NB4 (cell line): Measurements from ENCODE around the gene RBM20.

Source experiments
- MYC ChIP-seq: IDR thresholded peaks from 2 replicates; pipeline ENCODE4 v1.6.1; 2011; ENCODE audit warnings: low read depth, low read length
- POLR2A ChIP-seq: IDR thresholded peaks from 2 replicates; pipeline ENCODE4 v1.6.1; 2011; ENCODE audit warnings: mild to moderate bottlenecking; ENCODE audit not compliant: insufficient read length; ENCODE audit errors: extremely low read depth
- TF ChIP-seq, protein P1 (sequence below): IDR thresholded peaks from one replicate; pipeline ENCODE4 v1.5.1; 2012; ENCODE audit warnings: low read depth, low read length

DNA sequence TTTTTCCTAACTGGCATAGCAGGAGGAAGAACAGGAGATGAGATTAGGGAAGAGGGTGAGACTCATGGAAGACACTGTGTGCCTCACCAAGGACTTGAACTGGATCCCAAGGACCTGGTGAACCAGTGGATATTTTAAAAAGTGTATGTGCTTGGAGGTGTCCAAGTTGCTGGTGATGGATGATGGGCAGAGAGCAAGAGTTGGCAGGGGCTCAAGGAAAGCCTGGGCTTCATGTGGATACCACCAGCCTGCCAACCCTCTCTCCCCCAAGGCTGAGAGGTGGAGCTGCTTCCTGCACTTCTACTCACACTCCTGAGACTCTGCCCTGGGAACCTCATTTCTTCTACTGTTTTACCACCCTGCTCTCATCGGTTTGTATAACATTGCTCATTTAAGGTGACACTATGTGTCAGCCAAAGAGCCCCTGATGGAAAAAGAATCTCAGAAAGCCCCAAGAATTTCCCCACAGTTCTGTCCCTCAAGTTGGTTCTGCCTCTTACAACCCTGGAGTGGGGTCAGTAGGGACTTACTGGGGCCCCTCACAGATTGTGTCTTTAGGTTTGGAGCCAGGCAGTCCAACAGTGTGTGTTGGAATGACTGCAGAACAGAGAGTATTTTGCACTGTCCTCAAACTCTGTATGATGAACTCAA is 171.3 kb downstream of the RBM20 start:
- TF ChIP-seq, protein P1, sequence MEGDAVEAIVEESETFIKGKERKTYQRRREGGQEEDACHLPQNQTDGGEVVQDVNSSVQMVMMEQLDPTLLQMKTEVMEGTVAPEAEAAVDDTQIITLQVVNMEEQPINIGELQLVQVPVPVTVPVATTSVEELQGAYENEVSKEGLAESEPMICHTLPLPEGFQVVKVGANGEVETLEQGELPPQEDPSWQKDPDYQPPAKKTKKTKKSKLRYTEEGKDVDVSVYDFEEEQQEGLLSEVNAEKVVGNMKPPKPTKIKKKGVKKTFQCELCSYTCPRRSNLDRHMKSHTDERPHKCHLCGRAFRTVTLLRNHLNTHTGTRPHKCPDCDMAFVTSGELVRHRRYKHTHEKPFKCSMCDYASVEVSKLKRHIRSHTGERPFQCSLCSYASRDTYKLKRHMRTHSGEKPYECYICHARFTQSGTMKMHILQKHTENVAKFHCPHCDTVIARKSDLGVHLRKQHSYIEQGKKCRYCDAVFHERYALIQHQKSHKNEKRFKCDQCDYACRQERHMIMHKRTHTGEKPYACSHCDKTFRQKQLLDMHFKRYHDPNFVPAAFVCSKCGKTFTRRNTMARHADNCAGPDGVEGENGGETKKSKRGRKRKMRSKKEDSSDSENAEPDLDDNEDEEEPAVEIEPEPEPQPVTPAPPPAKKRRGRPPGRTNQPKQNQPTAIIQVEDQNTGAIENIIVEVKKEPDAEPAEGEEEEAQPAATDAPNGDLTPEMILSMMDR, result no peak
- no peak for TF ChIP-seq POLR2A
- no peak for TF ChIP-seq MYC
